ENCODE results near the gene ITGA8.
"Not testable (repeated sequence)": the region's sequence is repeated elsewhere in the genome, so short reads cannot be mapped to it uniquely, and the experiment has no call there.

The ITGA8 gene

DNA sequence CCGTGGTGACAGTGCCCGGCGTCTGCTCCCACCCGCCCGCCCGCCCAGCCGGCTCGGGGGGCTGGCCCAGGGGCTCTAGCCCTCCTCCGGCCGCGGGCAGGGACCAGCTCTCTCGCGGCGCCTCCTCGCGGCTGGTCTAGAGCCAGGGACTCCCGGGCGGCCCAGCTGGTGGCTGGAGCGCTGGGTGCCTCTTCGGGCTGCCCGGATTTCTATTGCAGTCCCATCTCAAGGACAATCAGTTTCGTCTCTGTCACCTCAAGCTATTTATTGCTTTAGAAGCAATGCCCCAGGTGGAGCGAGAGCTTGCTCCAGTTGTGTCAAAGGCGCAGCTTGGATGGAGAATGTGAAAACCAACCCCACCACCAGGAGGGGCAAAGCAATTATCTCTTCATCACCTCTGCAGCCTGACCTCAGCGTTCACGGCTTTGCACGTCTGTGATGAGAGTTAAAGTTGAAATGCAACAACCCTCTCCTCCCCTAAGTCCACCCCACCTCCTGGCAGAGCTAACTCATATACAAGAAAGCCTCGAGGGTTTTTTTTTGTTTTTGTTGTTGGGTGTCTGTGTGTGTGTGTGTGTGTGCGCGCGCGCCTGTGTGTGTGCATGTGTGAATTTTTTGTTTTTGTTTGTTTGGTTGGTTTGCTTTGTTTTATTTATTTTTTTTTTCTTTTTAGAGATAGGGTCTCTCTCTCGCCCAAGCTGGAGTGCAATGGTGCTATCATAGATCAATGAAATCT, at the start of gene ITGA8:
Gene ITGA8 (minus strand): TSS at position 24 of the 736 bp plus-strand sequence. CDS start 151 bp downstream, outside the sequence.
- DNase-seq (ENCODE audit: low spot score), result peak; percentile 76

GRCh38 chr10:15764892-15765454, 45.3 kb upstream of the ITGA8 start:
- DNase-seq (ENCODE audit: low spot score), result no peak

- DNase-seq (ENCODE audit: low spot score), result no peak
These were observed 43.3 kb upstream of the ITGA8 start for GRCh38 chr10:15763006-15763405.

DNA sequence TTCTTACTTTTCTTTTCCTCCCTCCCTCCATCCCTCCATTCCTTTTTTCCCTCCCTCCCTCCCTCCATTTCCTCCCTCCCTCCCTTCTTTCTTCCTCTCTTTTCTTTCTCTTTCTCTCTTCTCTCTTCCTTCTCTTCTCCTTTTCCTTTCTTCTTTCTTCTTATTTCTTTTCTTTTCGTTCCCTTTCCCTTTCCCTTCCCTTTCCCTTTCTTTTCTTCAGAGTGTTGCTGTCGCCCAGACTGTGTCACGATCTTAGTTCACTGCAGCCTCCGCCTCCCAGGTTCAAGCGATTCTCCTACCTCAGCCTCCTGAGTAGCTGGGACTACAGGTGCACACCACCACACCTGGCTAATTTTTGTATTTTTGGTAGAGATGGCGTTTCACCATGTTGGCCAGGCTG, 42.5 kb upstream of the ITGA8 start:
- not testable (repeated sequence) for DNase-seq (ENCODE audit: low spot score)

DNA sequence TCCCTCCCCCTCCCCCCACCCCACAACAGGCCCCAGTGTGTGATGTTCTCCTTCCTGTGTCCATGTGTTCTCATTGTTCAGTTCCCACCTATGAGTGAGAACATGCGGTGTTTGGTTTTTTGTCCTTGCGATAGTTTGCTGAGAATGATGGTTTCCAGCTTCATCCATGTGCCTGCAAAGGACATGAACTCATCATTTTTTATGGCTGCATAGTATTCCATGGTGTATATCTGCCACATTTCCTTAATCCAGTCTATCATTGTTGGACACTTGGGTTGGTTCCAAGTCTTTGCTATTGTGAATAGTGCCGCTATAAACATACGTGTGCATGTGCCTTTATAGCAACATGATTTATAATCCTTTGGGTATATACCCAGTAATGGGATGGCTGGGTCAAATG, 41.5 kb upstream of the ITGA8 start:
- not testable (repeated sequence) for DNase-seq (ENCODE audit: low spot score)

GRCh38 chr10:15760681-15761080, 41.0 kb upstream of the ITGA8 start:
- DNase-seq (ENCODE audit: low spot score), result no peak

DNA sequence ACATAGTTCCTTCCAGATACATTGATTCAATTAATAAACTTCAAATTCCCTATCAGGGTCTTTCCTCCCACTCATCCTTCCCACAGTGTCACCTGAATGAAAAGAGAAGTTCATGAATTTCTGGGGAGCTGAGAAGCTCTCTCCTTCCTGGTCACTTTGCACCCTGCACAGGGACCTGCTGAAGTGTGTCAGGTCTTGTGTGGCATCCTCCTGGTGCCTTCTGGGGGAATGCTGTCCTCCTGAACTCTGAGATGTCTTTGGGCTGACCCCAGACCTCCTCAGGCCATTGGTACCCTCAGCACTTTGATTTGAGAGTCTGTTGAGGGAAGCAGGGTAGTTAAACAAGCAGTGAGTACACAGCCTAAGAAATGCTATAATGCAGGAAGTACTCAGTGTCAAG, 39.5 kb upstream of the ITGA8 start:
- no peak for DNase-seq (ENCODE audit: low spot score)

DNA sequence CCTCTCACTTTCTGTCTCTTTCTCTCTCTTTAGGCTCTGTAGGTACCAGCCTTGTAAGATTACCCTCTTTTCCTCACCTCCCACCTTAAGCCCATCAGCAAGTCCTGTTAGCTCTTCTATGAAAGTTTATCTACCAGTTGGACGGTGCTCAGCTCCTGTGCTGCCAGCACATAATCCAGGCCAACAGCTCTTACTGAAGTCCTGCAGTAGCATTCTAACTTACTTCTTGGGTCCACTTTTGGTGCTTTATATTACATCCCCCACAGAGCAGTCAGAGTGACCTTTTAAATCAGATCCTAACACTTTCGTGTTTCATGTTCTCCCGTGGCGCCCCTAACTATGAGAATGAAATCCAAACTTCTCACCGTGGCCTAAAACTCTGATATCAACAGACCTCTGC, 38.9 kb upstream of the ITGA8 start:
- no peak for DNase-seq (ENCODE audit: low spot score)

- no peak for DNase-seq (ENCODE audit: low spot score)
These were observed 35.2 kb upstream of the ITGA8 start for GRCh38 chr10:15754937-15755336.

GRCh38 chr10:15751046-15751445, 31.3 kb upstream of the ITGA8 start:
- DNase-seq (ENCODE audit: low spot score), result no peak

DNA sequence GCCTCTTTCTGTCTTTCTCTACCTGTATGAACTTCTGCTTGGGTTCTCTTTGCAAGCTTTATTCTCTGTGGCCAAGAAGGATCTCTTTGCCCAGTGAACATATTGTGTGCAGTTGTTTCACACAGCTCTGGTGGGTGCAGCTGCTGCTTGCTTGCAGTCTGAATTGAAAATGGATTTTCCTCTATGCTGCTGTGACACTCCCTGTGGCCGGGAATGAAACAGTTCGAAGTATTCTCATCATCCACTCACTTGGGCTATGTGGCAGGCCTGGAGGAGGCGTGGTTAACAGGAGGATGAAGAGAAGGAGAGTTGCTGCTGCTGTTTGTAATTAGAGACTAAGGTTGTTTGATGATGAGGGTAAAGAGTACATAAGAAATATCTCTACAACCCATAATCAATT, 28.4 kb upstream of the ITGA8 start:
- DNase-seq (ENCODE audit: low spot score), result no peak

- DNase-seq (ENCODE audit: low spot score), result no peak
These were observed 27.9 kb upstream of the ITGA8 start for GRCh38 chr10:15747632-15748031.

DNA sequence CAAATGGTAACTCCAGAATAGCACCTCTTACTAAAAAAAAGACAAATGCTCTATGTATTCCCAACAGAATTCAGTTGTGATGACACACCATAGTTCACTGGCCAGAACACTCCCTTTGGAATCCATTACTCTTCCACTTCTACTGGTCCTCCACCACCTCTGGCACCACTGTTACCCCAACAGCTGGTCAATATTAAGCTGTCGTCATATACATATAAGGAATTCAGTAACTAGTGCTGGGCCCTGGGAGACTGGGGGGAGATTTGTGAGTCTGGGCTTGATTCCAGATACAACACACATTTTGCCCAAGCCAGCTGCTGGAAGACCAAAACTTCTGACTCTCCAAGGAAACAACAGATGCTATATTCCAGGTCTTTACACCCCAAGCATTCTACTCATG, 26.0 kb upstream of the ITGA8 start:
- DNase-seq (ENCODE audit: low spot score), result no peak

DNA sequence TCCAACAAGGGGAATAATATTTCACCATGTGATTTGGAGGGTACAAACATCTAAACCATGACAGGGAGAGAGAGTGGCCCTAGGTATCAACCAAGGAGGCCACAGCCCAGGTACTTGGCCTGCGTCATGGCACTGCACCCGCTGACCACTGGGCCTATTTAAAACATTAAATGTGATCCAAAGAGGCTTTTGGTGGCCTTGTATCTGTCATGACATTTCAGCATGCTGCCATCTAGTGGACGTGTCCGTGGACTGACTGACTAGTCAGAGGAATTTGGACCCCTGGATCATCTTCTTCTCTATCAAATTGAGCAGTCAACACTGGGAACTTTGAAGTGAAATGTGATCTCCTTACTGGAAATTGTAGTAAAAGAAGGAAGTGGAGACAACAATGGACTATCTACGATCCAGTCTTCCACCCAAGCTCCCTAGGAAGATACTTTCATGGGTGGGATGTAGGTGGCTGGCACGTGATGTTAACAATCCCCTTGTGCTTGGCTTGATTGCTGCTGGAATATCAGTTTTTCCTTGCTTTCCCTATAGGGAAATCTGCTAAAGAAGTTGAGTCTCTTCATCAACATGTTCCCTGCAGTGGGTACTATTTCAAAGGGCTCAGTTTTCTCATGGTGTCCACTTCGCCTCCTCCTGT, 24.6 kb upstream of the ITGA8 start:
- peak; percentile 56 for DNase-seq (ENCODE audit: low spot score)

- DNase-seq (ENCODE audit: low spot score), result no peak
These were observed 23.7 kb upstream of the ITGA8 start for GRCh38 chr10:15743443-15743842.

DNA sequence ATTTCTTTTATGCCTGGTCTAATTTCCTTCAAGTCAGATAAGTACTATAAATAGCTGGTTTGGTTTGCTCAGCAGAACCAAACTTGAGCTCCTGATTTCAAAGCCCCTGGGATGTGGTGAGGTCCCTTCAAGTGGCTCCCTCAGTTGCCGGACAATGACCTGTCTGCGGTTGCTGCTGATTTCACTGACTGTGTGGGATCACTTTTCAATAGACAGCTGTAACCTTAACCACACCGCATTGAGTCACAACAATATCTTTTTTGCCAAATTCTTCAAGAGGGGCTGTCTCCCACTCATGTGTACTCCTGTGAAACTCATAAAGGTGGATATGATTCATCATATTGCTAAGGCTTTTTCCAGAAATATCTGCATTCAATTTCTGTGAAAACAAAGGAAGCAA, 23.1 kb upstream of the ITGA8 start:
- no peak for DNase-seq (ENCODE audit: low spot score)

- DNase-seq (ENCODE audit: low spot score), result no peak
These were observed 22.4 kb upstream of the ITGA8 start for GRCh38 chr10:15742102-15742501.

DNA sequence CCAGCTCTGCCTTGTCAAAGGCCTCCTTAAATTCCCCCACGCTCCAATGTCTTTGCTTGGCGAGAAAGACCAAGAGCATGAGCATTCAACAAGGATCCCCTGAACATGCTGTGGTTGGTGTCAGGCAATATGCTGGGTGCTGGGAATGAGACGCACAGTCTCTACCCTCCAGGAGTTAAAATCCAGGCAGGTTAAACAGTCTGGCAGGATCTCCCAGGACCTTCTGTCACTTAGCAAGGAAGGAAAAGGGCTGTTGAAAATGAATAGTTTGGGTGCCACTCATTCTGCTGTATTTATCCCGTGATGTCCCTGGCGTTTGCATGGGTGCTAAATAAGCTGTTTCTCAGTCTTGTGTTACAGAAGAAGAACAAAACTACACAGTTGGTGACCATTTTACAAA, 21.9 kb upstream of the ITGA8 start:
- DNase-seq (ENCODE audit: low spot score), result no peak

- DNase-seq (ENCODE audit: low spot score), result no peak
These were observed 20.5 kb upstream of the ITGA8 start for GRCh38 chr10:15740261-15740660.

DNA sequence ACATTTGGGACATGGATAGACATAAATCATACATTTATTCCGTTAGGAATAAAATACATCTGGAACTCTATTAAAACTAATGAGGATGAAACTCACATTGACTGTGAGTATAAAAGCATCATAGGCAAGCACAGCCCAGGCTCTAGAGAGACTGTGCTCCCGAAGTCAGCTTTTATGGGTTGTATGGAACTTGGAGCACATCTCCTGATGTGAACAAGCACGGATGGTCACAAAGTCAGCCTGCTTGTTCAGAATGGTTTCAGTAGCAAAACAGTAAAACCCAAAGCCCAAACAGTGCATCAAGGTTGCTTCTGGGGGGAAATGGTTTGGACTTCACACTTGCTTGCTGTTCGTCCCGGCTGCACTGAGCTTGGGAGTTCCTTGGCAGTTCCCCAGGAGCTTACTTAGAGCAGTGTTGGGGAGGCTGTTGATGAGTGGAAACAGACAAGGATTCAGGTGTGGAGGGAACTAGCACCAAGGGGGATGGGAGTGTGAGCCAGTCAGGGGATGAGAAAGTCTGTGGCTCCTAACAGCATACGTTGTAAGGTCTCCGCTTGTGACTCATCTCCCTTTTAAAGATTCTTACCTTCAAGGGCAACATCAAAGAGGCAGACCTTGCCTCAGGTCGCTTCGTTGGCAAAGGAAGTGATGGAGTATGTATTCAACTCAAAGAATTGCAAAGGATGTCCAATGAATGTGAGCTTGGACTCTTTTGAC, 19.7 kb upstream of the ITGA8 start:
- DNase-seq (ENCODE audit: low spot score), result no peak

- no peak for DNase-seq (ENCODE audit: low spot score)
These were observed 18.7 kb upstream of the ITGA8 start for GRCh38 chr10:15738270-15738925.

GRCh38 chr10:15737656-15738055, 17.9 kb upstream of the ITGA8 start:
- no peak for DNase-seq (ENCODE audit: low spot score)
